ENCODE measurements around the gene PSMD1.

PSMD1 gene

GRCh38 chr2:231068525-231069222 lies 12.0 kb downstream of the PSMD1 start:
- TF ChIP-seq TAF1 (IDR thresholded peaks at IDR 0.05; ENCODE audit: borderline replicate concordance, insufficient read depth, low read length): no peak
- TF ChIP-seq POLR2AphosphoS5 (IDR thresholded peaks at IDR 0.05; ENCODE audit: low read depth, low read length): no peak
- no peak for TF ChIP-seq SIN3A (IDR thresholded peaks at IDR 0.05; ENCODE audit: borderline replicate concordance, insufficient read depth, low read length)
- TF ChIP-seq REST (IDR thresholded peaks at IDR 0.05; ENCODE audit: insufficient read depth in 1 of 2, low read depth in 2 of 2, low read length in 2 of 2): no peak
- TF ChIP-seq FOXP2 (optimal IDR thresholded peaks at IDR 0.05; ENCODE audit: borderline replicate concordance, extremely low read depth, extremely low read length, insufficient read depth): no peak

- TF ChIP-seq FOXP2 (optimal IDR thresholded peaks at IDR 0.05; ENCODE audit: borderline replicate concordance, extremely low read depth, extremely low read length, insufficient read depth) (no peak), SIN3A (IDR thresholded peaks at IDR 0.05; ENCODE audit: borderline replicate concordance, insufficient read depth, low read length) (no peak), TAF1 (IDR thresholded peaks at IDR 0.05; ENCODE audit: borderline replicate concordance, insufficient read depth, low read length) (no peak), REST (IDR thresholded peaks at IDR 0.05; ENCODE audit: insufficient read depth in 1 of 2, low read depth in 2 of 2, low read length in 2 of 2) (no peak), POLR2AphosphoS5 (IDR thresholded peaks at IDR 0.05; ENCODE audit: low read depth, low read length) (no peak)
Measured at GRCh38 chr2:231069379-231070054, 12.8 kb downstream of the PSMD1 start.

DNA sequence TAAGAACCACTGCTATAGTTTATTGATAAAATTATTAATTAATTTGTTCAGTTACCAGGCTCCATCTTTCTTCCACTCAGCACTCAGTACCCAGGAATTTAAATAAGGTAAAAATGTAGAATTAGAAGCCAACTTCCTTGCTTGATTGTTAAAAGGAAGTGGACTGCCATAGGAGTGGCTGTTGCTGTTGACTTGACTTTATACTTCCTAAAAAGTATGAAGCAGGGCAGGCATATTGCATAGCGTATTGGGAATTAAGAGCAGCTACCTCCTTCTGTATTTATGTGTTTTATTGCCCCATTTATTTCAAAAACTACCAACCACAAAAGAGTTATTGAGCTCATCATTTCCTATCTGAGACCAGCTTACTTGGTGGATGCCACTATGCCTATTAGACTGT lies 27.9 kb downstream of the PSMD1 start:
- TF ChIP-seq FOXP2 (optimal IDR thresholded peaks at IDR 0.05; ENCODE audit: borderline replicate concordance, extremely low read depth, extremely low read length, insufficient read depth): no peak
- TF ChIP-seq REST (IDR thresholded peaks at IDR 0.05; ENCODE audit: insufficient read depth in 1 of 2, low read depth in 2 of 2, low read length in 2 of 2): no peak
- no peak for TF ChIP-seq TAF1 (IDR thresholded peaks at IDR 0.05; ENCODE audit: borderline replicate concordance, insufficient read depth, low read length)
- TF ChIP-seq POLR2AphosphoS5 (IDR thresholded peaks at IDR 0.05; ENCODE audit: low read depth, low read length): no peak
- TF ChIP-seq SIN3A (IDR thresholded peaks at IDR 0.05; ENCODE audit: borderline replicate concordance, insufficient read depth, low read length): no peak

DNA sequence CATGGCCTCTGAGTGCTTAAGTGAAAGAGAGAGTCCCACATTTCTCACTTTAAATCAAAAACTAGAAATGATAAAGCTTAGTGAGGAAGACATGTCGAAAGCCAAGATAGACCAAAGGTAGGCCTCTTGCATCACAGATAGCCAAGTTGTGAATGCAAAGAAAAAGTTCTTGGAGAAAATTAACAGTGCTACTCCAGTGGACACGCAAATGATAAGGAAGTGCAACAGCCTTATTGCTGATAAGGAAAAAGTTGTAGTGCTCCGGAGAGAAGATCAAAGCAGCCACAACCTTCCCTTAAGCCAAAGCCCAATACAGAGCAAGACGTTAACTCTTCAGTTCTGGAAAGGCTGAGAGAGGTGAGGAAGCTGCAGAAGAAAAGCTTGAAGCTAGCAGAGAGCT lies 32.1 kb downstream of the PSMD1 start:
- TF ChIP-seq REST (IDR thresholded peaks at IDR 0.05; ENCODE audit: insufficient read depth in 1 of 2, low read depth in 2 of 2, low read length in 2 of 2) (no peak), TAF1 (IDR thresholded peaks at IDR 0.05; ENCODE audit: borderline replicate concordance, insufficient read depth, low read length) (no peak), POLR2AphosphoS5 (IDR thresholded peaks at IDR 0.05; ENCODE audit: low read depth, low read length) (no peak), FOXP2 (optimal IDR thresholded peaks at IDR 0.05; ENCODE audit: borderline replicate concordance, extremely low read depth, extremely low read length, insufficient read depth) (no peak), SIN3A (IDR thresholded peaks at IDR 0.05; ENCODE audit: borderline replicate concordance, insufficient read depth, low read length) (no peak)

Measured in PFSK-1 (cell line).